GM21390 (cell line): Measurements from ENCODE around the gene BBS2.
A peak's percentile ranks its signal among the peaks of the same experiment; 100 is the strongest.

Experiments
- ATAC-seq: cut with Tn5 transposase; IDR thresholded peaks from one replicate; pipeline ENCODE4 v1.9.1; 2021; ENCODE audit not compliant: unreplicated experiment

Gene BBS2

DNA sequence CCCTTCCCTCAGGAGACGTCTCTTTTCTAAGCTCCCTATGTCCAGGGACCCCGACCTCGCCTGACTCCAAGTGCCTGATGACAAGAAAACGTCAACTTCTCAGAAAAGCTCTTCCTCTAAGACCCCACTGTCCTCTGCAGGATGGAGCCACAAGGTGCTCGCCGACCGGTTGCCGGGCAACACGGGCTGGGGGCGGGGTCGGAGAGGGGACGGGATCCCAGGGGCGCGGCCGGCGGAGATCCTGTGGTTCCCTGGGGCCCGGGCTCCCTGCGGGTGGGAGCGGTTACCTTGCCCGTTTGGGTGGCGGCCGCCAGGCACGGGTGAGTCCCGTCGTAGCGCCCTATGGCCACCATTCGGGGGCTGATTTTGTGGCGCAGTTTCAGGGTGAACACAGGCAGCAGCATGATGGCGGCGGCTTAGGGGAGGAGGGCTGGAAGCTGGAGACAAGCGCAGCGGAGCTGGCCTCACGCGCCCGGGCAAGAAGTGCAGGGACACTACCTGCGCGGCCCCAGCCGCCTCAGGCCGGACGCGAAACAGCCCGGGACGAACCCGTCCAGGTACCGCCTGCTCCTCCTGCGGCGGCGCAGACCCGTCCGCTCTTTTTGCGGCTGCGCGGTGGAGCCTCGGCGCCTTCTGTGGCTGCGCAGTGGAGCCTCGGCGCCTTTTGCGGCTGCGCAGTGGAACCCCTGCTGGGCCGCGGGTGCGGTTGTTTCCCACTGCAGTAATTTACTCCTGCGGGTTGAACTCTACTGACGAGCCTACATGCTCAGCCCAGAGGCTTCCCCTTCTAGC lies at the start of gene BBS2:
BBS2 (minus strand) TSS at position 566 of the 792 bp plus-strand sequence; CDS start at position 404, 162 bp downstream.
- peak; percentile 88 for ATAC-seq

- no peak for ATAC-seq
Observed at GRCh38 chr16:56564793-56565477, 45.1 kb upstream of the BBS2 start, which contains the start of gene MT4. Gene MT4 (plus strand): TSS chr16:56565073. CDS start chr16:56565129, 56 bp downstream.

GRCh38 chr16:56561126-56561525 lies 41.3 kb upstream of the BBS2 start:
- ATAC-seq, result no peak

- ATAC-seq, result no peak
Observed at GRCh38 chr16:56560447-56560846, 40.6 kb upstream of the BBS2 start.

GRCh38 chr16:56559109-56559508 lies 39.3 kb upstream of the BBS2 start:
- no peak for ATAC-seq

- ATAC-seq, result no peak
Observed at GRCh38 chr16:56558024-56558747, 38.4 kb upstream of the BBS2 start.

GRCh38 chr16:56554441-56554840 lies 34.6 kb upstream of the BBS2 start:
- no peak for ATAC-seq

DNA sequence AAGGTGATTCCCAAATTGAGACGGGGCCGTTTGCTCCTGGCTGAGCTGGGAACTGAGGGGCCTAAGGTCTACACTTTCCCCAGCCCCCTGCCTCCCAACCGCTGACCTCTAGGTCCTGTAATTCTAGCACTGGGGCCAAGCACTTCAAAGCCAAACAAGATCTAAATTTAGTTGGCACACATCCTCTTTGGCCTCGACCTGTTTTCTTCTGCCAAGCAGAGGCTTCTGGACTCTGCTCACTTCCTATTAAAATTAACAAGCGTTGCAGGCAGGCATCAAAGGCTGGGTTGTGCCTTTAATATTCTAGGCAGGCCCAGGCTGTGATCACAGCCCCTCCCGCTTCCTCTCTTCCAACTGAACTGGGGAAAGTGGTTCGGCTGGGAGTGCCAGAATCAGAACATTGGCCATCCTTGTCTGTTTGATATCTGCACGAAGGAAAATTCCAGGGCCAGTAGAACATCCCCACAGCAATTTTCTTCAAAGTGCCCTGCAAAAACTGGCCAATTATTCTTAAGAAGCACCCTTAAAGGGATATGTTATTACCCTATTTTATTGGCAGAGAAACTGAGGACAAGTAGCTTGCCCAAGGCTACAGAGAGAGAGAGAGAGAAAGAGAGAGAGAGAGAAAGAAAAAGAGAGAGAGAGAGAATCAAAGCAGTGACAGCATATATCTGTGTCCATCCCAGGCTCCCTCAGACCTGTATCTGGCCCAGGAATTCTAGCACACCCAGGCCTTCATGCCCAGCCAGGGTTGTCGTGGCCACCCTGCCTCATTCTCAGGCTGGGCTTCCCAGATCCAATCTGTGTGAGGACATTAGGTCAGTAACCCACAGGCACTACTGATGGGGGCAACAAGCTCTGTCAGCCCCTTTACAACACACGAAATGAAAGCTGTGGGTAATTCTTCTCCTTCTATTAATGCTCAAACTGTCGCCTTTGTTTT lies 32.2 kb upstream of the BBS2 start:
- no peak for ATAC-seq

GRCh38 chr16:56549744-56550385 lies 30.0 kb upstream of the BBS2 start:
- ATAC-seq, result no peak

- ATAC-seq, result no peak
Observed at GRCh38 chr16:56549161-56549560, 29.3 kb upstream of the BBS2 start.

- ATAC-seq, result no peak
Observed at GRCh38 chr16:56547949-56548567, 28.2 kb upstream of the BBS2 start.

DNA sequence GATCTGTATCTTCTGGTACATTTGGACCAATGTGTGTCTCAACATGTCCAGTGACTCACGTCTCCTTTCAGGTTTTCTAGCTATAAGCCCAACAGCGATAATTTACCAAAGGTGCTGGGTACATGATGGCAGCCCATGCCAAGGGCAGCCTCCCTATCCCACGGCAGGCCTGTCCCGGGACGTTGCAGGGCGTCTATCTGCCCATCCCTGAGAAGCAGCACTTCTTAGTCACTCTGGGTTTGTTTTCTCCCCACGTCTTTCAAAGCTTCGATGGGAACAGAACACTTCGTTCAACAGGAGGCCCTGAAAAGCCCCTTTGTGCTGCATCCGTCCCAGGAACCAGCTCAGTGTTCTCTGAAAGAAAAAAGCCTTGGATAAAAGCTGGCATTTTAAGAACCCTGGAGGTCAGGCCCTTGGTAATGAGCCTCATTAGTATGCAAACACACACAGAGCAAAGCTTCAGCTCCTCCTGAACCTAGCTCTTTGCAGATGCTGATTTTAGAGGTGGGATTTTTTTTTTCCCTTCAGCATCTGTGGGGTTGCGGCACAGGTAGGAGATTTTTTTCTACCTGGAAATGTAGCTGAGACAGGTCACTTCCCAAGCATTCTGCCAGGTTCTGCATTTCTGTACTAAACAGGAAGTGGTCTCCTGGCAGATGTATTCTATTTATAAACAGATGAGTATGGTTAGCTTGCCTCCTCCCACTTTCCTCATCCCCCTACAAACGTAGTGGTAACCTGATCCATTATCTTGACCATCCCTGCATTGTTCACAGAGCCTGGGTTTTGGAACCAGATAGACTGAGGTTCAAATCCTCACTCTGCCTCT lies 27.5 kb upstream of the BBS2 start:
- ATAC-seq, result no peak

- ATAC-seq, result no peak
Observed at GRCh38 chr16:56542039-56542438, 22.2 kb upstream of the BBS2 start.

DNA sequence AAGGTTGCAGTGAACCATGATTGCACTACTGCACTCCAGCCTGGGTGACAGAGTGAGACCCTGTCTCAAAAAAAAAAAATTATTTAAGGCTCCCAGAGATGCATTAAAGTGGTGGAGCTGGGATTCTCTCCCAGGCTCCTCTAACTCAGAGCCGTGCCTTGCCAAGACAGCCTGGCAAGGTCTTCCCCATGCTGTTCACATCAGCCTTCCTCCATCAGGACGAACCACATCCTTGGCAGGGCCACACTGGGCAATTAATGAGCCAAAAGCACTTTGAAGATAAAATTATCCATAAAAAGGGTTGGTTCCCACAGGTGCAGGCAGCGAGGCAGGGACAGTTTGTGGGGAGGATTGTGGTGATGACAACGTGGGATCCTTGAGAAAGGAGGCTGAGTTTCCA lies 19.8 kb upstream of the BBS2 start:
- ATAC-seq, result no peak

DNA sequence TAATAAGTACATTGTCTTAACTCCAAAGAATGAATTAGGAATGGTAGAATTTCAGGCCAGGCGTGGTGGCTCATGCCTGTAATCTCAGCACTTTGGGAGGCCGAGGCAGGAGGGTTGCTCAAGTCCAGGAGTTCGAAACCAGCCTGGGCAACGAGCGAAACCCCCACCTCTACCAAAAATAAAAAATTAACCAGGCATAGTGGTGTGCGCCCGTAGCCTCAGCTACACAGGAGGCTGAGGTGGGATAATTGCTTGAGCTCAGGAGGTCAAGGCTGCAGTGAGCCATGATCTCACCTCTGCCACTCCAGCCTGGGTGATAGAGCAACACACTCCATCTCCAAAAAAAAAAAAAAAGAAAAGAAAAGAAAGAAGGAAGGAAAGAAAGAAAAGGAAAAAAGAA lies 18.5 kb upstream of the BBS2 start:
- no peak for ATAC-seq

- no peak for ATAC-seq
Observed at GRCh38 chr16:56534847-56535383, 15.1 kb upstream of the BBS2 start.

DNA sequence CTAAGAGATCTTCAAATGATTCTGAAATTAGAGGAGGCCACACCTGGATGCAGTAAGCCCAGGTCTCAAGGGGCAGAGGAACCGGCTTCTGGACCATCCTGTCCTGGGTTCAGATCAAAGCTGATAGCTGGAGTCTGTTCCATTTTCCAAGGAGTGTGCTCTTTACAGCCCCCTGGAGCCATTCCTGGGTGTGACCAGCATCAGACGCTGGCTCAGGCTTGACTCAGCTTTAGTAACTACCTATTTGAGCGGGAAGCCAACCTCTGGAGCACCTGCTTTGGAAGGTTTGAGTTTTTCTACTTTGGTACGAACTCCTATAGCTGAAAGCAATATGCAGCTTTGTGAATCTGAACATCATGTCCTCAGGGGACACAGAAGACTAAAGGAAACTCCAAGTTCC lies 12.9 kb upstream of the BBS2 start:
- ATAC-seq, result no peak

- no peak for ATAC-seq
Observed at GRCh38 chr16:56530872-56531271, 11.0 kb upstream of the BBS2 start.

- ATAC-seq, result no peak
Observed at GRCh38 chr16:56525236-56525635, 5.4 kb upstream of the BBS2 start.
